RWPE2 (cell line): ENCODE measurements around the gene STK10.

Experiments
- ATAC-seq: fragments of 200-7000 bp; cut with Tn5 transposase; 3 replicates; pipeline ENCODE4 v1.9.1; 2021; ENCODE audit warnings: low read depth
- DNase-seq: peaks from one replicate; pipeline ENCODE4 v3.0.0-alpha.2; 2020; ENCODE audit warnings: low spot score
- H3K27ac ChIP-seq: fragments of 450-650 bp; 2 replicates; pipeline ENCODE4 v1.5.1; 2017; ENCODE audit warnings: mild to moderate bottlenecking; ENCODE audit not compliant: poor library complexity, severe bottlenecking
- H3K27me3 ChIP-seq: fragments of 250-450 bp; sonication (Bioruptor Pico); 2 replicates; pipeline ENCODE4 v1.5.1; 2021; ENCODE audit warnings: mild to moderate bottlenecking, moderate library complexity; ENCODE audit not compliant: insufficient read depth, poor library complexity, severe bottlenecking
- H3K36me3 ChIP-seq: fragments of 250-450 bp; sonication (Bioruptor Pico); 2 replicates; pipeline ENCODE4 v1.5.1; 2020; ENCODE audit warnings: low read depth, mild to moderate bottlenecking, moderate library complexity
- H3K4me1 ChIP-seq: fragments of 250-450 bp; sonication (Bioruptor Pico); 2 replicates; pipeline ENCODE4 v1.5.1; 2021; ENCODE audit warnings: mild to moderate bottlenecking, moderate library complexity; ENCODE audit not compliant: insufficient read depth, poor library complexity, severe bottlenecking
- H3K4me3 ChIP-seq: fragments of 250-450 bp; sonication (Bioruptor Pico); 2 replicates; pipeline ENCODE4 v1.5.1; 2021; ENCODE audit warnings: mild to moderate bottlenecking, moderate library complexity; ENCODE audit not compliant: severe bottlenecking
- H3K9me3 ChIP-seq: fragments of 250-450 bp; sonication (Bioruptor Pico); 2 replicates; pipeline ENCODE4 v1.5.1; 2021; ENCODE audit warnings: mild to moderate bottlenecking, moderate library complexity; ENCODE audit not compliant: severe bottlenecking
- CTCF ChIP-seq: fragments of 450-650 bp; IDR thresholded peaks from one replicate; pipeline ENCODE4 v1.5.1; 2017; ENCODE audit warnings: mild to moderate bottlenecking, moderate library complexity; ENCODE audit not compliant: poor library complexity, severe bottlenecking

STK10 gene

GRCh38 chr5:172189693-172190296, 1.8 kb upstream of the STK10 start:
- ATAC-seq (no peak), DNase-seq (no peak)
- Histone ChIP-seq H3K9me3 (no peaks in the 10 kb centered on the region), H3K27ac (no peak overlapping the region), H3K36me3 (no peaks in the 10 kb centered on the region), H3K4me3 (no peak overlapping the region), H3K4me1 (peaks cover 17% of the 10 kb centered on the region), H3K27me3 (no peaks in the 10 kb centered on the region)
- TF ChIP-seq CTCF = no peak

DNA sequence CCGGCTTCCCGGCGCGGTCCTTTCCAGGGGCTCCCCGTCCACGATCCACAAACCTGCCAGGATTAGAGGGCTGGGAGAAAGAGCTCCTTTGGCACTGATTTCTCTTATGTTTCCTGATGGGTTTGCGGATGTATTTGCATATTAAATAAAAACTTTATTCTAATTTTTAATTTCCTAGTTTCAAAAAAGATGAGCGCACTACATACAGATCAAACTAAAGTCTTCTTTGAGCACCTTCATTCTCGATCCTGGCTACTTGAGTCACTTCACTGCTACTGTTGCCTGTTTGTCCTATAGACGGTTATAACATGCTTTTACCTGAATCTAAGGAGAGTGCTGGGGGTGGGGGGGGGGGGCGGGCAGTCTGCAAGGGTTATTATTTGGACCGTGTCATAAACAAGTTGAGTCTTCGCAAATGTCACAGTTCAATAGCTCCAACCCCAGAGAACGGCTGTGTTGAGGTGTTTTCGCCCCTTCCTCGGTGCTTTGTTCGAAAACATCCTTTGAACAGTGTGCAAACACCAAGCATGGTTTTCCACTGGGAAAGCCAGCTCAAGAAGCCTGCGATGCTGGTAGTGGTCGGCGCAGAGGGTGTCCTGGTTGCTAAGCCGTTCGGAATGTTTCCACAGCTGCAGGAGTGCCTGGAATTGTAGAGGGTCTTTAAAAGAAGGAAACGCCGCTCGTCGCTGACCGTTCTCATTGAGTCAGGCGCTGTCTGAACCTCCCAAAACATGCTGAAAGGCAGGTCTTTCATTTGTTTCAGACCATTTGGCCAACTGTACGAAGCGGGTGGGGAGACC, 1.1 kb upstream of the STK10 start:
- Histone ChIP-seq H3K4me1 (peaks cover 17% of the 10 kb centered on the region), H3K36me3 (no peaks in the 10 kb centered on the region), H3K27ac (peak overlapping the region; percentile 77), H3K4me3 (peak overlapping the region; percentile 63), H3K9me3 (no peaks in the 10 kb centered on the region), H3K27me3 (no peaks in the 10 kb centered on the region)
- DNase-seq = peak; percentile 12
- ATAC-seq = no peak
- peak; percentile 81 for TF ChIP-seq CTCF

- no peaks in the 10 kb centered on the region for H3K9me3 ChIP-seq
- H3K27me3 ChIP-seq = no peaks in the 10 kb centered on the region
- H3K36me3 ChIP-seq = no peaks in the 10 kb centered on the region
- peaks cover 17% of the 10 kb centered on the region for H3K4me1 ChIP-seq
- H3K27ac ChIP-seq = peak overlapping the region; percentile 77
- TF ChIP-seq CTCF = no peak
- DNase-seq (peak; percentile 91), ATAC-seq (peak; percentile 70)
- peak overlapping the region; percentile 63 for H3K4me3 ChIP-seq
Measured at GRCh38 chr5:172187118-172188032, 649 bp downstream of the STK10 start.

GRCh38 chr5:172186114-172186695, 1.8 kb downstream of the STK10 start:
- ATAC-seq = no peak
- Histone ChIP-seq H3K9me3 (no peaks in the 10 kb centered on the region), H3K4me3 (peak overlapping the region; percentile 63), H3K27ac (peak overlapping the region; percentile 77), H3K27me3 (no peaks in the 10 kb centered on the region), H3K4me1 (peaks cover 17% of the 10 kb centered on the region), H3K36me3 (0 out of 2 replicates have a peak, but pooled peaks cover under 1% of the 10 kb centered on the region)
- DNase-seq = peak; percentile 14
- TF ChIP-seq CTCF = no peak
